ENCODE measurements around the gene FRMD4A. TPM values are rescaled to one million over a fixed set of nuclear protein-coding genes. Genes with fewer than 3 reads are reported as not detected.
A peak's percentile ranks its signal among the peaks of the same experiment; 100 is the strongest.
"Not testable (repeated sequence)": the region's sequence is repeated elsewhere in the genome, so short reads cannot be mapped to it uniquely, and the experiment has no call there.

The FRMD4A gene
- polyA plus RNA-seq, 5 donors, result 48.9 to 60.9 (median 53.0) TPM

DNA sequence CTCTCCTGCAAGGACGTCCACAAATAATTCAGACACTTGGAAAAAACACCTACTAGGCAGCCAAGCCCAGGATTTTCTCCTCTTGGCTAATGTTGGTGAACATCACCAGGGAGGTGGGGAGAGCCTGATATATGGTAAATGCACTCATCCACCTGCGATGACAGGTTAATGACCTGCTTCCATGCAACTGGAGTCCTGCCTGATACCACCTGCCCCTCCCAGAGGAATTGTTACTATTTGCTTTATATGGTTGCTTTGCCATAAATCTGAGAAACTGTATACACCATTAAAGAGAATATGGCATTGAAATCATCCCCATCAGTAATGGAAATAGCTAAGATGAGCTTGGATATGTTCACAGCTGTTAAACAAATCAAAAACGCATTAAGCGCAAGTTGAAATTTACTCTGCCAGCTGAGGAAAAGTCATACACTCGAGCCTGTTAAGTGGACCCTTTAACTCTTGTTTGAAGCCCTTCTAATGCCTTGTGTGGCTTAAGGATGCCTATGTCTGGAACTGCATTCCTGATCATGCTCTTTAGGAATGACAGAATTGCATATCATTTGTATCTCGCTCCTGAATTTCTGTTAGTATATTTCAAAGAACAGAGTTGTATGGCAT lies 535.6 kb downstream of the FRMD4A start:
- DNase-seq, result peak; percentile 68 to 73

- DNase-seq, result no peak
Measured at GRCh38 chr10:13792006-13792405, 538.7 kb downstream of the FRMD4A start.

DNA sequence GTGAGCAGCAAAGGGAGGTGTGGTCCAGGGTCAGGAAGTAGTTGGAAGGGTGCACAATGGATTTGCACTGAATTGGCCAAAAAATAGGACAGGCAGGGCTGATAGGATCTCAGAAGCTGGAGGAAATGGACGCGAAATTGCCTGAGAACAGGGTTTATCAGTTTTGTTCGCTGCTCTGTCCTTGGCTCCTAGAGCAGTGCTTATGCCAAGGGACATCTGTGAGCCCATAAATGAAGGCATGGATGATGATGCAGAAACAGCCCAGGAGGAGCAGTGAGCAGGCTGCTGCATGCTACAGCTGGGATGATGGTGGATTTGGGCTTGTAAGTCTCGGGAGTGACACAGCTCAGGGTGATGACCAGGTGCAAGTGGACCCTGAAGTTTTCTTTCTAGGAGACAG lies 539.2 kb downstream of the FRMD4A start:
- no peak for DNase-seq

GRCh38 chr10:13790196-13790595 lies 540.5 kb downstream of the FRMD4A start:
- no peak for DNase-seq

GRCh38 chr10:13789448-13789829 lies 541.3 kb downstream of the FRMD4A start:
- DNase-seq, result no peak

- no peak for DNase-seq
Measured at GRCh38 chr10:13788711-13789447, 541.8 kb downstream of the FRMD4A start.

DNA sequence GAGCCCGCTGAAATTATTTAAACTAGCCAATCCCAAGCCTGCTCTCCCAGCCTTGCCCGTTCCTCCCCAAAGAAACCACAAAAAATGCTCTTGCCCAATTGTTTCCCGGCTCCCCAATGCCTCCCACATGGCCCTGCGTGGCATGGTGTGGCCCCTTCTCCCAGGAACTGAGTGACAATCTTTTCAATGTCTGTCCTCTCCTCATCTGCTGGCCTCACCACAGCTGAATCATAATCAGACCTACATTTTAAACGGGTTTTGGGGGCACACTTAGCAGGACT lies 542.5 kb downstream of the FRMD4A start:
- DNase-seq, result no peak

GRCh38 chr10:13787015-13787421 lies 543.7 kb downstream of the FRMD4A start:
- DNase-seq, result no peak

GRCh38 chr10:13784067-13784466 lies 546.7 kb downstream of the FRMD4A start:
- no peak for DNase-seq

GRCh38 chr10:13779748-13780147 lies 551.0 kb downstream of the FRMD4A start:
- DNase-seq, result no peak

DNA sequence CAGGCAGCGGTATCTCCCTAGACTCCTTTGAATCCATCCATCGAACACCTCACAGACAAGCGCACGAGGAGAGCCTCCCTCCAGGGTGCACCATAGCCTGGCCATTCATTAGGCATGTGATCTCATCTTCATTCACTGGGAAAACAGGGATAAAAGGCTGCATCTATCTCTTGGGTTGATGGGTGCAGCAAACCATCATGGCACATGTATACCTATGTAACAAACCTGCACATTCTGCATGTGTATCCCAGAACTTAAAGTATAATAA lies 552.1 kb downstream of the FRMD4A start:
- DNase-seq, result not testable (repeated sequence)

GRCh38 chr10:13776861-13777311 lies 553.8 kb downstream of the FRMD4A start:
- DNase-seq, result no peak

DNA sequence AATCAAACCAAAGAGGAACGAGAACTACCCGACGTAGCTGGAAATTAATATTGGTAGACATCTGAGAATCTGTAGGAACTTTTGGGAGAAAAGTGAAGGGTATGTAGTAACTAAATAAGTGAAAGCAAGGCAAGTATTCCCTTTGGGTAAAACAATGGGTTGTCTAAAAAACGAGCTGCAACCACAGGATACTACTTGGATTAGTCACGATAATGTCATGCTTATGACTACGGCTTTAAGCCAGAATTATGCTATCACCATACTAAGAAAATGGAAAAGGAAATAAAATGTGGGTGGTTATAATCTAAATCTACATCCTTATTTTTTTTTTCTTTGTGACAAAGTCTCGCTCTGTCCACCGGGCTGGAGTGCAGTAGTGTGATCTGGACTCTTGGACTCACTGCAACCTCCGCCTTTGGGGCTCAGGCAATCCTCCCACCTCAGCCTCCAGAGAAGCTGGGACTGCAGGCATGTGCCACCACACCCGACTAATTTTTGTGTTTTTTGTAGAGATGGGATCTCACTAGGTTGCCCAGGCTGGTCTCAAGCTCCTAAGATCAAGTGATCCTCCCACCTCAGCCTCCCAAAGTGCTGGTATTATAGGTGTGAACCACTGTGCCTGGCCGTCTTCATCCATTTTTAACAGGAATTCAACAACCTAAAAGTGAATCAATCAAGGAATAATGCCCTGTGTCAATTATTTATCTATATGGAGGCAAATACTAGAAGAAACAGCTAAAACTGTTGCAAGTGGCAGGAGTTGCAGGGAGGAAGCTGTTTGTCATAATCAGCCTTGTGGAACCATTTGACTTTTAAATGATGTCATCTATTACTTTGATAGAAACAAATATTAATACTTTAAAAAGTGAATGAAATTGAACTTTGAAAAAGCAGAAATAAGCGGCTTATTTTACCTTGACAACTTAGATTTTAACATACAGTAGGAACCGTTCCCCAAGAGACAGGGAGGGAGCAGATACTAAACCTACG lies 554.6 kb downstream of the FRMD4A start:
- no peak for DNase-seq

DNA sequence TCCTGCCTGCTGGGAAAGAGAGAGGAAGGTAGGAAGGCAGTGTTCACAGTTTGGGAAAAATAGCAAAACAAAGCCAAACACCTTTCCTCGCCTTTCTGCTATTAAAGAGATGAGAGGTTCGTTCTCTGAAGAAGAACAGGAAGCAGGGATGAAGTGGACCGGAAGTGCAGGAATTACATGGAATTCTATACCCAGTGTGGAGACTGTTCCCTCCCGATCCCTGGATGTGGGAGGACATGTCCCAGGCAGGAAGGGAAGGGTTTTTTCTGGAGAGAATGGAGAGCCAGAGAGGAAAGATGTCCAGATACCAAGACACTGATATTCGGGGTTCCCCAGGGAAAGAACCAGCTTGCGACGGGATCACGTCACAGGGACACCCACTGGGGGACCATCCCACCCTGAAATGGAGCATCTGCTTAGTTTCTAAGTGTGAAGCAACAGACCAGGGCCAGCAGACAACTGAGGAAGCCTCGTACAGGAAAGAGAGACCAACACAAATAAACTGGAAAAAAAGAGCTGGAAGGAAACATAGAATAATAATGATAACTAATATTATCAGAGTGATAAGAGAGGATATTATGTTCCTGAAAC lies 556.3 kb downstream of the FRMD4A start:
- no peak for DNase-seq

GRCh38 chr10:13773496-13774170 lies 557.1 kb downstream of the FRMD4A start:
- no peak for DNase-seq

GRCh38 chr10:13773043-13773442 lies 557.7 kb downstream of the FRMD4A start:
- no peak for DNase-seq

GRCh38 chr10:13771992-13772391 lies 558.7 kb downstream of the FRMD4A start:
- no peak for DNase-seq

- DNase-seq, result no peak
Measured at GRCh38 chr10:13770760-13771493, 559.8 kb downstream of the FRMD4A start.

GRCh38 chr10:13769946-13770345 lies 560.8 kb downstream of the FRMD4A start:
- no peak for DNase-seq

- no peak for DNase-seq
Measured at GRCh38 chr10:13767676-13768178, 563.0 kb downstream of the FRMD4A start.

DNA sequence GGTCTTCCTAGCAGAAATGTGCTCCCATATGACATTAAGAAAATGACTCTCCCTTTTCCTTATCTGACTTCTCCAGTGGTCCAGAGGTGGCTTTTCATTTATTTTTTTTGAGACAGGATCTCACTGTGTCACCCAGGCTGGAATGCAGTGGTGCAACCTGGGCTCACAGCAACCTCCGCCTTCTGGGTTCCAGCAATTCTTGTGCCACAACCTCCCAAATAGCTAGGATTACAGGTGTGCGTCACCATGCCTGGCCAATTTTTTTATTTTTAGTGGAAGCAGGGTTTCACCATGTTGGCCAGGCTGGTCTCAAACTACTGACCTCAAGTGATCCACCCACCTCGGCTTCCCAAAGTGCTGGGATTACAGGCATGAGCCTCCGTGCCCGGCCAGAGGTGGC lies 563.6 kb downstream of the FRMD4A start:
- DNase-seq, result not testable (repeated sequence)
